Stimulated activated CD8-positive, alpha-beta memory T cell treated with anti-CD3 and anti-CD28 coated beads, Interleukin-7, amount 100 ng/mL, for 48 hours (primary cell): ENCODE results near the gene PPAN.
A peak's percentile ranks its signal among the peaks of the same experiment; 100 is the strongest.

ENCODE experiments used
- DNase-seq, 2 donors: peaks; one replicate each; pipeline ENCODE4 v3.0.0-alpha.2; 2020; ENCODE audit warnings: low read depth in 1 of 2; ENCODE audit errors: extremely low read depth in 1 of 2

The PPAN gene

GRCh38 chr19:10106100-10106936 lies at the start of gene PPAN:
Gene PPAN, plus strand, starts transcription at chr19:10106362. Its CDS starts 33 bp downstream, at chr19:10106395.
- peak; percentile 94 to 97 for DNase-seq

GRCh38 chr19:10061717-10062310 lies 44.3 kb upstream of the PPAN start:
- no peak for DNase-seq

- no peak for DNase-seq
Measured at GRCh38 chr19:10068205-10068604, 38.0 kb upstream of the PPAN start.

- DNase-seq: no peak
Measured at GRCh38 chr19:10069046-10069445, 37.1 kb upstream of the PPAN start.

GRCh38 chr19:10070730-10071446 lies 35.3 kb upstream of the PPAN start:
- DNase-seq: no peak

GRCh38 chr19:10074153-10074552 lies 32.0 kb upstream of the PPAN start:
- peak in 1 of 2 donors; percentile 25 for DNase-seq

GRCh38 chr19:10076535-10076934 lies 29.6 kb upstream of the PPAN start:
- DNase-seq: no peak

- DNase-seq: no peak
Measured at GRCh38 chr19:10078329-10078728, 27.8 kb upstream of the PPAN start.

GRCh38 chr19:10079031-10079453 lies 27.1 kb upstream of the PPAN start:
- no peak for DNase-seq

GRCh38 chr19:10083911-10084310 lies 22.3 kb upstream of the PPAN start:
- no peak for DNase-seq

GRCh38 chr19:10084803-10085202 lies 21.4 kb upstream of the PPAN start:
- DNase-seq: no peak

- DNase-seq: peak; percentile 59 to 65
Measured at GRCh38 chr19:10085641-10086590, 20.2 kb upstream of the PPAN start, which contains the start of gene SHFL. Gene SHFL, plus strand, starts transcription at chr19:10086317. Its CDS starts 111 bp downstream, at chr19:10086428.

- DNase-seq: no peak
Measured at GRCh38 chr19:10086591-10087192, 19.5 kb upstream of the PPAN start.

- DNase-seq: no peak
Measured at GRCh38 chr19:10087296-10088061, 18.7 kb upstream of the PPAN start.

GRCh38 chr19:10088949-10089554 lies 17.1 kb upstream of the PPAN start:
- DNase-seq: no peak

- DNase-seq: no peak
Measured at GRCh38 chr19:10089801-10090375, 16.3 kb upstream of the PPAN start.

- no peak for DNase-seq
Measured at GRCh38 chr19:10091370-10091687, 14.8 kb upstream of the PPAN start.

- no peak for DNase-seq
Measured at GRCh38 chr19:10091895-10092641, 14.1 kb upstream of the PPAN start.
